ENCODE results near the gene IL2RA. TPM values are rescaled to one million over a fixed set of nuclear protein-coding genes. Genes with fewer than 3 reads are reported as not detected.
A peak's percentile ranks its signal among the peaks of the same experiment; 100 is the strongest.

The IL2RA gene
- total RNA-seq, 4 donors from 2014 or later = 0.79 to 1.1 TPM; not detected in 2

GRCh38 chr10:5976512-5977470, 85.4 kb downstream of the IL2RA start:
- intact Hi-C loops (cut with DNase I; ENCODE audit: low total_unique reads) (no loop called here), in situ Hi-C loops (cut with MboI; ENCODE audit: low pct_ligation_motif_present in 1 of 4, low pct_unique_long_range_greater_than_20kb in 1 of 4, low sequenced_read_pairs in 3 of 4) (no loop called here)
- no peaks in the 10 kb centered on the region for H3K27me3 ChIP-seq
- peak overlapping the region; percentile 75 to 95 (median 85) for H3K4me3 ChIP-seq
- TF ChIP-seq EP300 (IDR thresholded peaks at IDR 0.05; ENCODE audit: low read depth) (no peak), POLR2A (IDR thresholded peaks at IDR 0.05) (no peak), POLR2AphosphoS5 (IDR thresholded peaks at IDR 0.05) (peak in 2 of 3 donors; percentile 9 to 15), CTCF (IDR thresholded peaks at IDR 0.05) (no peak)
- H3K27ac ChIP-seq = peak overlapping the region; percentile 92 to 98 (median 94)
- peaks cover 22 to 50% (median 26%) of the 10 kb centered on the region in 4 donors for H3K4me1 ChIP-seq
- DNase-seq = peak; percentile 70
- H3K9me3 ChIP-seq = no peaks in the 10 kb centered on the region
- no peaks in the 10 kb centered on the region for H3K36me3 ChIP-seq
- WGBS, 2 donors (ENCODE audit: low coverage in 1 of 2) = 0 to 2% methylated on average over 1 to 57 of the region's 82 CpGs

GRCh38 chr10:5975641-5976473, 86.3 kb downstream of the IL2RA start:
- H3K4me1 ChIP-seq = peaks cover 22 to 59% (median 34%) of the 10 kb centered on the region in 4 donors
- H3K36me3 ChIP-seq = no peaks in the 10 kb centered on the region
- in situ Hi-C loops (cut with MboI; ENCODE audit: low pct_ligation_motif_present in 1 of 4, low pct_unique_long_range_greater_than_20kb in 1 of 4, low sequenced_read_pairs in 3 of 4) (no loop called here), intact Hi-C loops (cut with DNase I; ENCODE audit: low total_unique reads) (no loop called here)
- peak overlapping the region; percentile 92 to 98 (median 94) for H3K27ac ChIP-seq
- peak overlapping the region; percentile 75 to 95 (median 85) for H3K4me3 ChIP-seq
- peak; percentile 66 for DNase-seq
- H3K9me3 ChIP-seq = no peaks in the 10 kb centered on the region
- no peaks in the 10 kb centered on the region for H3K27me3 ChIP-seq
- 24 to 50% methylated on average over 4 to 20 of the region's 20 CpGs for WGBS, 2 donors (ENCODE audit: low coverage in 1 of 2)
- no peak for TF ChIP-seq EP300 (IDR thresholded peaks at IDR 0.05; ENCODE audit: low read depth)
- no peak for TF ChIP-seq CTCF (IDR thresholded peaks at IDR 0.05)
- TF ChIP-seq POLR2A (IDR thresholded peaks at IDR 0.05) = no peak
- peak; percentile 18 to 70 (median 31) for TF ChIP-seq POLR2AphosphoS5 (IDR thresholded peaks at IDR 0.05)

GRCh38 chr10:5973069-5973468, 89.1 kb downstream of the IL2RA start:
- intact Hi-C loops (cut with DNase I; ENCODE audit: low total_unique reads) = no loop called here
- Histone ChIP-seq H3K27me3 (no peaks in the 10 kb centered on the region), H3K27ac (peak overlapping the region in 2 of 4 donors; percentile 11 to 84), H3K4me1 (peaks cover 22 to 65% (median 40%) of the 10 kb centered on the region in 4 donors), H3K9me3 (no peaks in the 10 kb centered on the region), H3K4me3 (no peak overlapping the region), H3K36me3 (no peaks in the 10 kb centered on the region)
- 70 to 77% methylated on average over 4 of the region's 4 CpGs for WGBS, 2 donors (ENCODE audit: low coverage in 1 of 2)
- in situ Hi-C loops (cut with MboI; ENCODE audit: low pct_ligation_motif_present in 1 of 4, low pct_unique_long_range_greater_than_20kb in 1 of 4, low sequenced_read_pairs in 3 of 4) = no loop called here
- TF ChIP-seq POLR2AphosphoS5 (IDR thresholded peaks at IDR 0.05) (no peak), POLR2A (IDR thresholded peaks at IDR 0.05) (no peak)
- no peak for DNase-seq

- Histone ChIP-seq H3K27me3 (no peaks in the 10 kb centered on the region), H3K36me3 (no peaks in the 10 kb centered on the region), H3K9me3 (no peaks in the 10 kb centered on the region), H3K4me1 (peaks cover 22 to 65% (median 40%) of the 10 kb centered on the region in 4 donors), H3K27ac (peak overlapping the region; percentile 79 to 84 (median 80)), H3K4me3 (no peak overlapping the region)
- no peak for DNase-seq
- no peak for TF ChIP-seq CTCF (IDR thresholded peaks at IDR 0.05)
- TF ChIP-seq POLR2A (IDR thresholded peaks at IDR 0.05) = no peak
- no peak for TF ChIP-seq EP300 (IDR thresholded peaks at IDR 0.05; ENCODE audit: low read depth)
- no peak for TF ChIP-seq POLR2AphosphoS5 (IDR thresholded peaks at IDR 0.05)
- in situ Hi-C loops (cut with MboI; ENCODE audit: low pct_ligation_motif_present in 1 of 4, low pct_unique_long_range_greater_than_20kb in 1 of 4, low sequenced_read_pairs in 3 of 4) = no loop called here
- WGBS, 2 donors (ENCODE audit: low coverage in 1 of 2) = 47 to 50% methylated on average over 3 to 4 of the region's 4 CpGs
- intact Hi-C loops (cut with DNase I; ENCODE audit: low total_unique reads) = no loop called here
These were observed 90.3 kb downstream of the IL2RA start for GRCh38 chr10:5971886-5972285.
